HG03558 (cell line): ENCODE measurements around the gene ETFBKMT.
"Not testable (repeated sequence)": the region's sequence is repeated elsewhere in the genome, so short reads cannot be mapped to it uniquely, and the experiment has no call there.

Source experiments
- ATAC-seq: cut with Tn5 transposase; IDR thresholded peaks from one replicate; pipeline ENCODE4 v1.9.1; 2021; ENCODE audit warnings: moderate number of reproducible peaks; ENCODE audit not compliant: unreplicated experiment; ENCODE audit errors: extremely low read depth

ETFBKMT gene

GRCh38 chr12:31715283-31715825 is 55.9 kb downstream of the ETFBKMT start:
- ATAC-seq, result no peak

DNA sequence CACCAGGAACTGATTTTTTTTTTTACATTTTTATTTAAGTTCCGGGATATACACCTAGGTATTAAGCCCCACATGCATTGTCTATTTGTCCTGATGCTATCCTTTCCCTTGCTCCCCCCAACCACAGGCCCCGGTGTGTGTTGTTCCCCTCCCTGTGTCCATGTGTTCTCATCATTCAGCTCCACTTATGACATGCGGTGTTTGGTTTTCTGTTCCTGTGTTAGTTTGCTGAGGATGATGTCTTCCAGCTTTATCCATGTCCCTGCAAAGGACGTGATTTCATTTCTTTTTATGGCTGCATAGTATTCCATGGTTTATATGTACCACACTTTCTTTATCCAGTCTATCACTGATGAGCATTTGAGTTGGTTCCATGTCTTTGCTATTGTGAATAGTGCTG is 57.5 kb downstream of the ETFBKMT start:
- ATAC-seq, result not testable (repeated sequence)

DNA sequence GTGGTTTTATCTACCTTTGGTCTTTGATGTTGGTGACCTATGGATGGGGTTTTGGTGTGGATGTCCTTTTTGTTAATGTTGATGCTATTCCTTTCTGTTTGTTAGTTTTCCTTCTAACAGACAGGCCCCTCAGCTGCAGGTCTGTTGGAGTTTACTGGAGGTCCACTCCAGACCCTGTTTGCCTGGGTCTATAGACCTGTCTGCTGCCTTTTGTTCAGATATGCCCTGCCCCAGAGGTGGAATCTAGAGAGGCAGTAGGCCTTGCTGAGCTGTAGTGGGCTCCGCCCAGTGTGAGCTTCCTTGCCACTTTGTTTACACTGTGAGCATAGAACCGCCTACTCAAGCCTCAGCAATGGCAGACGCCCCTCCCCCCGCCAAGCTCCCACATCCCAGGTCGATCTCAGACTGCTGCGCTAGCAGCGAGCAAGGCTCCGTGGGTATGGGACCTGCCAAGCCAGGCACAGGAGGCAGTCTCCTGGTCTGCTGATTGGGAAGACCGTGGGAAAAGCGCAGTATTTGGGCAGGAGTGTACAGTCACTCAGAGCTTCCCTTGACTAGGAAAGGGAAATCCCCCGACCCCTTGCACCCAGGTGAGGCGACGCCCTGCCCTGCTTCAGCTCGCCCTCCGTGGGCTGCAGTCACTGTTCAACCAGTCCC is 59.2 kb downstream of the ETFBKMT start:
- not testable (repeated sequence) for ATAC-seq

- no peak for ATAC-seq
These were observed 63.1 kb downstream of the ETFBKMT start for GRCh38 chr12:31722580-31722979.
